Astrocyte (in vitro differentiated cells and primary cell): ENCODE data around the gene GCNT1.

Experiments
- CTCF ChIP-seq: IDR thresholded peaks from 2 replicates; pipeline ENCODE4 v1.5.1; 2011; ENCODE audit warnings: low read depth, mild to moderate bottlenecking, inconsistent platforms, low read length, moderate library complexity; ENCODE audit not compliant: insufficient read depth
- EZH2 ChIP-seq: IDR thresholded peaks from 2 replicates; pipeline ENCODE4 v1.6.1; 2012; ENCODE audit warnings: mild to moderate bottlenecking, low read length, inconsistent platforms; ENCODE audit not compliant: insufficient read depth

- no peak for TF ChIP-seq CTCF
- no peak for TF ChIP-seq EZH2
These were observed 34.5 kb upstream of the GCNT1 start for GRCh38 chr9:76424491-76424890.
